WTC11 (cell line): Measurements from ENCODE around the gene BUD31. TPM values are rescaled to one million over a fixed set of nuclear protein-coding genes. Genes with fewer than 3 reads are reported as not detected.

Source experiments
- ATAC-seq: fragments of 200-7000 bp; cut with Tn5 transposase; 2 replicates; pipeline ENCODE4 v1.10.0; 2021; ENCODE audit warnings: mild to moderate bottlenecking, moderate library complexity
- CTCF ChIA-PET: fragments of 300-600 bp; sonication (Branson Sonifier 250); formaldehyde crosslinking; loops from one replicate; lab custom pipeline; 2021; ENCODE audit warnings: antibody characterized with exemption; lab: Charles Lee
- POLR2A ChIA-PET: fragments of 350-600 bp; sonication (Branson Sonifier 250); formaldehyde crosslinking; loops from one replicate; lab custom pipeline; 2021; ENCODE audit warnings: antibody characterized with exemption; lab: Charles Lee
- DNase-seq: peaks from one replicate; pipeline ENCODE4 v3.0.0; 2021; ENCODE audit warnings: low spot score
- H3K27ac Mint-ChIP-seq: 2 replicates; pipeline ENCODE4 v1.8.0; 2021; ENCODE audit warnings: mixed read lengths
- H3K27me3 Mint-ChIP-seq: 2 replicates; pipeline ENCODE4 v1.8.0; 2021; ENCODE audit warnings: low read depth, mild to moderate bottlenecking, moderate library complexity, mixed read lengths
- H3K36me3 Mint-ChIP-seq: 2 replicates; pipeline ENCODE4 v1.8.0; 2021; ENCODE audit warnings: mixed read lengths
- H3K4me1 Mint-ChIP-seq: 2 replicates; pipeline ENCODE4 v1.8.0; 2022; ENCODE audit warnings: mixed read lengths
- H3K4me3 Mint-ChIP-seq: 2 replicates; pipeline ENCODE4 v1.8.0; 2021; ENCODE audit warnings: mild to moderate bottlenecking, moderate library complexity, mixed read lengths
- H3K9me3 Mint-ChIP-seq: 2 replicates; pipeline ENCODE4 v1.8.0; 2021; ENCODE audit warnings: mixed read lengths
- ESRRA ChIP-seq: sonication (generic); formaldehyde crosslinking; IDR thresholded peaks from 2 replicates; pipeline ENCODE4 v1.8.1; 2022; ENCODE audit warnings: mild to moderate bottlenecking, missing genetic modification reagents, borderline replicate concordance
- FOXP1 ChIP-seq: sonication (generic); formaldehyde crosslinking; IDR thresholded peaks from 2 replicates; pipeline ENCODE4 v1.8.0; 2022; ENCODE audit warnings: missing genetic modification reagents, mild to moderate bottlenecking, moderate library complexity, borderline replicate concordance
- GTF2I ChIP-seq: fragments of 250-450 bp; sonication (Bioruptor Pico); conservative IDR thresholded peaks from 2 replicates; pipeline ENCODE4 v1.4.0; 2021; ENCODE audit warnings: mild to moderate bottlenecking
- IRF2 ChIP-seq: sonication (generic); formaldehyde crosslinking; IDR thresholded peaks from 2 replicates; pipeline ENCODE4 v1.8.0; 2022; ENCODE audit warnings: low read depth, missing genetic modification reagents, borderline replicate concordance
- NFYB ChIP-seq: sonication (generic); formaldehyde crosslinking; conservative IDR thresholded peaks from 2 replicates; pipeline ENCODE4 v1.8.0; 2022; ENCODE audit warnings: low read depth, missing genetic modification reagents
- NR3C1 ChIP-seq: sonication (generic); formaldehyde crosslinking; conservative IDR thresholded peaks from 2 replicates; pipeline ENCODE4 v1.8.1; 2023; ENCODE audit warnings: low read depth, mild to moderate bottlenecking, missing genetic modification reagents
- RELA ChIP-seq: sonication (generic); formaldehyde crosslinking; IDR thresholded peaks from 2 replicates; pipeline ENCODE4 v1.8.1; 2022; ENCODE audit warnings: missing genetic modification reagents, mild to moderate bottlenecking, borderline replicate concordance
- SMAD3 ChIP-seq: sonication (generic); formaldehyde crosslinking; IDR thresholded peaks from 2 replicates; pipeline ENCODE4 v1.8.0; 2022; ENCODE audit warnings: missing genetic modification reagents, mild to moderate bottlenecking, borderline replicate concordance
- SP1 ChIP-seq: sonication (generic); formaldehyde crosslinking; conservative IDR thresholded peaks from 2 replicates; pipeline ENCODE4 v1.8.1; 2022; ENCODE audit warnings: missing genetic modification reagents
- TEAD1 ChIP-seq: sonication (generic); formaldehyde crosslinking; IDR thresholded peaks from 2 replicates; pipeline ENCODE4 v1.8.0; 2022; ENCODE audit warnings: mild to moderate bottlenecking, missing genetic modification reagents
- TP53 ChIP-seq: sonication (generic); formaldehyde crosslinking; IDR thresholded peaks from 2 replicates; pipeline ENCODE4 v1.8.1; 2023; ENCODE audit warnings: mild to moderate bottlenecking, missing genetic modification reagents
- ZNF121 ChIP-seq: sonication (generic); formaldehyde crosslinking; IDR thresholded peaks from 2 replicates; pipeline ENCODE4 v1.8.0; 2023; ENCODE audit warnings: missing genetic modification reagents
- ZNF232 ChIP-seq: sonication (generic); formaldehyde crosslinking; IDR thresholded peaks from 2 replicates; pipeline ENCODE4 v1.8.0; 2022; ENCODE audit warnings: mild to moderate bottlenecking, missing genetic modification reagents
- ZNF671 ChIP-seq: fragments of 250-450 bp; sonication (Bioruptor Pico); IDR thresholded peaks from 2 replicates; pipeline ENCODE4 v1.8.0; 2021; ENCODE audit warnings: mild to moderate bottlenecking
- total RNA-seq: library from RNA; stranded (reverse); gene quantifications from 3 replicates; pipeline ENCODE4 v1.2.3, GENCODE V29; 2021
- TF ChIP-seq, protein P1 (sequence below): sonication (generic); formaldehyde crosslinking; IDR thresholded peaks from 2 replicates; pipeline ENCODE4 v1.8.1; 2022; ENCODE audit warnings: low read depth, mild to moderate bottlenecking, moderate library complexity, missing genetic modification reagents, borderline replicate concordance
- TF ChIP-seq, protein P2 (sequence below): sonication (generic); formaldehyde crosslinking; IDR thresholded peaks from 2 replicates; pipeline ENCODE4 v1.8.1; 2023; ENCODE audit warnings: mild to moderate bottlenecking, missing genetic modification reagents, moderate library complexity
- TF ChIP-seq, protein P3 (sequence below): sonication (generic); formaldehyde crosslinking; IDR thresholded peaks from 2 replicates; pipeline ENCODE4 v1.8.0; 2022; ENCODE audit warnings: mild to moderate bottlenecking, missing genetic modification reagents
- TF ChIP-seq, protein P4 (sequence below): sonication (generic); formaldehyde crosslinking; IDR thresholded peaks from 2 replicates; pipeline ENCODE4 v1.8.1; 2023; ENCODE audit warnings: mild to moderate bottlenecking, missing genetic modification reagents
- TF ChIP-seq, protein P5 (sequence below): sonication (generic); formaldehyde crosslinking; IDR thresholded peaks from 2 replicates; pipeline ENCODE4 v1.8.1; 2023; ENCODE audit warnings: mild to moderate bottlenecking, moderate library complexity, missing genetic modification reagents
- TF ChIP-seq, protein P6 (sequence below): sonication (generic); formaldehyde crosslinking; IDR thresholded peaks from 2 replicates; pipeline ENCODE4 v1.8.1; 2022; ENCODE audit warnings: mild to moderate bottlenecking, moderate library complexity, missing genetic modification reagents
- TF ChIP-seq, protein P7 (sequence below): sonication (generic); formaldehyde crosslinking; IDR thresholded peaks from 2 replicates; pipeline ENCODE4 v1.8.1; 2022; ENCODE audit warnings: mild to moderate bottlenecking, missing genetic modification reagents, moderate library complexity, borderline replicate concordance

Gene BUD31
- total RNA-seq, 1 experiment from 2014 or later, result 98.7 TPM

DNA sequence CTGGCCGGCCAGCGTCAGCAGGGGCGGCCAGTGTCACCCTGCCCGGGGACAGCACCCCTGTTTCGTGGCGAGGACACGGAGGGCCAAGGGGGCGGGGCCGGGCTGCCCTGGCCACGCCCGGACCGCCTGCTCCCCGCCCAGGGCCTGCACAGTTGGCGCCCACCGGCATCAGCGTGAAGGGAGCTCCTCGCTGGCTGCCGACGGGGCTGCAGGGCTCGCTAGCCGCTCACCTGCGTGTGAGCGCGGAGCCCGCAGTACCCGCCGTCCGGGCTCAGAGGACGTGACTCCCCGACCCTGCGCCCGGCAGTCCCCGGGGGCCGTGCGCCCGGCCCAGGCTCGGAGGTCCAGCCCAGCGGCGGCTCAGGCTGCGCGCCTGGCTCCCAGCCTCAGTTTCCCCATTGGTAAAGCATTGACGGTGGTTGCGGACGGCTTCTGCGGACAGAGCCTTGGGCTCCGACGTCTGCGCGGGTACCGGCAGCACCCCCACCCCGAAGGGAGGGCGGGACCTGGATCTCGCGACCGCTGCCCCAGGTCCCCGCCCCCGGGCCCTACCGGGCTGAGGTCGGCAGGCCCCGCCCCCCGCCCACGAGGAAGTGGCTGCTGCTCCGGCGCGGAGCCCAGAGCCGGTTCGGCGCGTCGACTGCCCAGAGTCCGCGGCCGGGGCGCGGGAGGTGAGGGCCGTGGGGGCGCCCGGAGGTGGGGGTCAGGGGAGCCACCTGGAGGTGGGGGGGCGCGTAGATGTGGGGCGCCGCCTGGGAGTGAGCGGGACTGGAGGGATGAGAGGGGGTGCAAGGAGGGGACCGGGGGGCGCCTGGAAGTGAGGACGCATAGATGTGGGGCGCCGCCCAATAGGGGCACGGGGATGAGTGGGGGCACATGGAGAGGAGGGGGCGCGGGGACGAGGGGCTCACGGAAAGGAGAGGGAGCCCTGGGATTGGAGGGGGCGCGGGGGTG, 34.4 kb upstream of the BUD31 start, which contains the start of gene ARPC1B (continued):
- TF ChIP-seq, protein P1, sequence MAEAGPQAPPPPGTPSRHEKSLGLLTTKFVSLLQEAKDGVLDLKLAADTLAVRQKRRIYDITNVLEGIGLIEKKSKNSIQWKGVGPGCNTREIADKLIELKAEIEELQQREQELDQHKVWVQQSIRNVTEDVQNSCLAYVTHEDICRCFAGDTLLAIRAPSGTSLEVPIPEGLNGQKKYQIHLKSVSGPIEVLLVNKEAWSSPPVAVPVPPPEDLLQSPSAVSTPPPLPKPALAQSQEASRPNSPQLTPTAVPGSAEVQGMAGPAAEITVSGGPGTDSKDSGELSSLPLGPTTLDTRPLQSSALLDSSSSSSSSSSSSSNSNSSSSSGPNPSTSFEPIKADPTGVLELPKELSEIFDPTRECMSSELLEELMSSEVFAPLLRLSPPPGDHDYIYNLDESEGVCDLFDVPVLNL (CRISPR knock-in tag), result peak; percentile 55; the same call in 1 of the 2 replicates
- TF ChIP-seq TEAD1 (CRISPR knock-in tag) (peak; percentile 70; the same call in 1 of the 2 replicates), NFYB (CRISPR knock-in tag) (0 out of 2 replicates have a peak, but pooled peaks have one; percentile 15), IRF2 (CRISPR knock-in tag) (no peak)
- TF ChIP-seq, protein P2, sequence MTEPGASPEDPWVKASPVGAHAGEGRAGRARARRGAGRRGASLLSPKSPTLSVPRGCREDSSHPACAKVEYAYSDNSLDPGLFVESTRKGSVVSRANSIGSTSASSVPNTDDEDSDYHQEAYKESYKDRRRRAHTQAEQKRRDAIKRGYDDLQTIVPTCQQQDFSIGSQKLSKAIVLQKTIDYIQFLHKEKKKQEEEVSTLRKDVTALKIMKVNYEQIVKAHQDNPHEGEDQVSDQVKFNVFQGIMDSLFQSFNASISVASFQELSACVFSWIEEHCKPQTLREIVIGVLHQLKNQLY (CRISPR knock-in tag), result no peak
- TF ChIP-seq, protein P3, sequence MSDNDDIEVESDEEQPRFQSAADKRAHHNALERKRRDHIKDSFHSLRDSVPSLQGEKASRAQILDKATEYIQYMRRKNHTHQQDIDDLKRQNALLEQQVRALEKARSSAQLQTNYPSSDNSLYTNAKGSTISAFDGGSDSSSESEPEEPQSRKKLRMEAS (CRISPR knock-in tag), result 0 out of 2 replicates have a peak, but pooled peaks have one; percentile 42
- TF ChIP-seq, protein P4, sequence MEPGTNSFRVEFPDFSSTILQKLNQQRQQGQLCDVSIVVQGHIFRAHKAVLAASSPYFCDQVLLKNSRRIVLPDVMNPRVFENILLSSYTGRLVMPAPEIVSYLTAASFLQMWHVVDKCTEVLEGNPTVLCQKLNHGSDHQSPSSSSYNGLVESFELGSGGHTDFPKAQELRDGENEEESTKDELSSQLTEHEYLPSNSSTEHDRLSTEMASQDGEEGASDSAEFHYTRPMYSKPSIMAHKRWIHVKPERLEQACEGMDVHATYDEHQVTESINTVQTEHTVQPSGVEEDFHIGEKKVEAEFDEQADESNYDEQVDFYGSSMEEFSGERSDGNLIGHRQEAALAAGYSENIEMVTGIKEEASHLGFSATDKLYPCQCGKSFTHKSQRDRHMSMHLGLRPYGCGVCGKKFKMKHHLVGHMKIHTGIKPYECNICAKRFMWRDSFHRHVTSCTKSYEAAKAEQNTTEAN (CRISPR knock-in tag), result 0 out of 2 replicates have a peak, but pooled peaks have one; percentile 55
- TF ChIP-seq, protein P5, sequence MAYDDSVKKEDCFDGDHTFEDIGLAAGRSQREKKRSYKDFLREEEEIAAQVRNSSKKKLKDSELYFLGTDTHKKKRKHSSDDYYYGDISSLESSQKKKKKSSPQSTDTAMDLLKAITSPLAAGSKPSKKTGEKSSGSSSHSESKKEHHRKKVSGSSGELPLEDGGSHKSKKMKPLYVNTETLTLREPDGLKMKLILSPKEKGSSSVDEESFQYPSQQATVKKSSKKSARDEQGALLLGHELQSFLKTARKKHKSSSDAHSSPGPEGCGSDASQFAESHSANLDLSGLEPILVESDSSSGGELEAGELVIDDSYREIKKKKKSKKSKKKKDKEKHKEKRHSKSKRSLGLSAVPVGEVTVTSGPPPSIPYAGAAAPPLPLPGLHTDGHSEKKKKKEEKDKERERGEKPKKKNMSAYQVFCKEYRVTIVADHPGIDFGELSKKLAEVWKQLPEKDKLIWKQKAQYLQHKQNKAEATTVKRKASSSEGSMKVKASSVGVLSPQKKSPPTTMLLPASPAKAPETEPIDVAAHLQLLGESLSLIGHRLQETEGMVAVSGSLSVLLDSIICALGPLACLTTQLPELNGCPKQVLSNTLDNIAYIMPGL (CRISPR knock-in tag), result peak; percentile 47; the same call in 1 of the 2 replicates
- TF ChIP-seq, protein P6, sequence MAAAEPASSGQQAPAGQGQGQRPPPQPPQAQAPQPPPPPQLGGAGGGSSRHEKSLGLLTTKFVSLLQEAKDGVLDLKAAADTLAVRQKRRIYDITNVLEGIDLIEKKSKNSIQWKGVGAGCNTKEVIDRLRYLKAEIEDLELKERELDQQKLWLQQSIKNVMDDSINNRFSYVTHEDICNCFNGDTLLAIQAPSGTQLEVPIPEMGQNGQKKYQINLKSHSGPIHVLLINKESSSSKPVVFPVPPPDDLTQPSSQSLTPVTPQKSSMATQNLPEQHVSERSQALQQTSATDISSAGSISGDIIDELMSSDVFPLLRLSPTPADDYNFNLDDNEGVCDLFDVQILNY (CRISPR knock-in tag), result no peak; the same call in 1 of the 2 replicates
- TF ChIP-seq, protein P7, sequence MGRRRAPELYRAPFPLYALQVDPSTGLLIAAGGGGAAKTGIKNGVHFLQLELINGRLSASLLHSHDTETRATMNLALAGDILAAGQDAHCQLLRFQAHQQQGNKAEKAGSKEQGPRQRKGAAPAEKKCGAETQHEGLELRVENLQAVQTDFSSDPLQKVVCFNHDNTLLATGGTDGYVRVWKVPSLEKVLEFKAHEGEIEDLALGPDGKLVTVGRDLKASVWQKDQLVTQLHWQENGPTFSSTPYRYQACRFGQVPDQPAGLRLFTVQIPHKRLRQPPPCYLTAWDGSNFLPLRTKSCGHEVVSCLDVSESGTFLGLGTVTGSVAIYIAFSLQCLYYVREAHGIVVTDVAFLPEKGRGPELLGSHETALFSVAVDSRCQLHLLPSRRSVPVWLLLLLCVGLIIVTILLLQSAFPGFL (CRISPR knock-in tag), result no peak

DNA sequence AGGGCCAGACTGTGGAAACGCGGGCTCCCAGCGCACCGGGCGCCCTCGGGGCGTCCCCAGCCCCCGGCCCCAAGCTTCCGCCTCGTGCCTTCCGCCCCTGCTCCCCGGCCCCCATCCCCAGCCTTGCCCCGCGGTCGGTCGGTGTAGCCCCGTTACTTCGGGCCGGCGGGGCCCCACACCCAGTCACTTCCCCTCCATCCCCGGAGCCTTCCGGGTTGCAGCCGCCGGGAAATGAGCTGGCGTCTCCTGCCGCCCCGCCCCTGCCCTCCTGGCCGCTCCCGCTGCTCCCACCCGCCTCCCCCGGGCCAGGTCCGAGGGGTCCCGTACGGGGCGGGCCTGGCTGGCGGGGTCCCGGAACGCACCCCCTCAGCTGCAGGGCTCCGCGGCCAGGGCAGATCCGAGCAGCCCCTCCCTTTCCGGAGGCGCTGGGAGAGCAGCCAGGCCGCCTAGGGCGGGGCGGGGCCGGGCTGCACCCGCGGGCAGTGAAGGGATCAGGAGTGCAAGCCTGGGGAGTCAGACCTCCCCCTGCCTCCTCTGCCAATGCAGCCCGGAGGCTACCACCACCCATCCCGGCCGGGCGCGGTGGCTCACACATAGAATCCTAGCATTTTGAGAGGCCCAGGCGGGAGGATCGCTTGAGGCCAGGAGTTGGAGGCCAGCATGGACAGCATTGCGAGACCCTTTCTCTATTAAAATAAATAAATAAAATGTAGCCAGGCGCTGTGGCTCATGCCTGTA, 33.5 kb upstream of the BUD31 start:
- ChIA-PET POLR2A (interaction anchor here (0.6 to 1.0 kb wide), 3 partner anchors 19 to 1184 kb away, joined by 4 to 5 read pairs (median 4); partner anchors contain the start of genes BUD31 and PDAP1), CTCF (interaction anchor here (0.6 to 1.3 kb wide), 6 partner anchors 10 to 1075 kb away, joined by 3 to 11 read pairs (median 3); partner anchors contain the start of gene GAL3ST4)
- H3K36me3 Mint-ChIP-seq, result peaks cover 11% of the 10 kb centered on the region
- peaks cover 12% of the 10 kb centered on the region for H3K27me3 Mint-ChIP-seq
- no peak overlapping the region for H3K27ac Mint-ChIP-seq
- peak; percentile 60 for DNase-seq
- peak; percentile 51 for ATAC-seq
- peaks cover 21% of the 10 kb centered on the region for H3K4me1 Mint-ChIP-seq
- H3K9me3 Mint-ChIP-seq, result no peaks in the 10 kb centered on the region
- peak overlapping the region; percentile 65 for H3K4me3 Mint-ChIP-seq
- TF ChIP-seq GTF2I (CRISPR knock-in tag) (peak; percentile 98), ESRRA (CRISPR knock-in tag) (no peak), NR3C1 (CRISPR knock-in tag) (no peak), ZNF671 (CRISPR knock-in tag) (no peak), FOXP1 (CRISPR knock-in tag) (no peak), SP1 (CRISPR knock-in tag) (0 out of 2 replicates have a peak, but pooled peaks have one; percentile 25), TP53 (CRISPR knock-in tag) (no peak), ZNF232 (0 out of 2 replicates have a peak, but pooled peaks have one; percentile 13), SMAD3 (no peak), RELA (CRISPR knock-in tag) (no peak), ZNF121 (CRISPR knock-in tag) (peak; percentile 83)
- TF ChIP-seq, protein P5 (CRISPR knock-in tag), result peak; percentile 66; the same call in 1 of the 2 replicates
- TF ChIP-seq, protein P7 (CRISPR knock-in tag), result no peak
